H1 (cell line): ENCODE data around the gene CAPN15. TPM values are rescaled to one million over a fixed set of nuclear protein-coding genes. Genes with fewer than 3 reads are reported as not detected.

Experiments used
- BCL11A ChIP-seq, 2 experiments: IDR thresholded peaks; one replicate each; pipeline ENCODE4 v1.6.1; 2011; ENCODE audit warnings: low read depth in 2 of 2, low read length in 2 of 2, mild to moderate bottlenecking in 2 of 2
- CHD7 ChIP-seq: fragments of 300-600 bp; sonication (generic); IDR thresholded peaks from 2 replicates; pipeline ENCODE4 v1.7.1; 2012; ENCODE audit warnings: low read length, moderate library complexity, mild to moderate bottlenecking, inconsistent platforms; ENCODE audit not compliant: insufficient replicate concordance
- E2F6 ChIP-seq: IDR thresholded peaks from 2 replicates; pipeline ENCODE4 v1.6.1; 2012; ENCODE audit warnings: inconsistent platforms
- MAFK ChIP-seq: IDR thresholded peaks from 2 replicates; pipeline ENCODE4 v1.6.1; 2012; ENCODE audit warnings: low read depth, mild to moderate bottlenecking, improper control_type of control experiment, low read length
- NANOG ChIP-seq: IDR thresholded peaks from 2 replicates; pipeline ENCODE4 v1.6.1; 2011; ENCODE audit warnings: low read length, low read depth, mild to moderate bottlenecking, inconsistent platforms; ENCODE audit not compliant: insufficient read depth, poor library complexity, severe bottlenecking
- NRF1 ChIP-seq: IDR thresholded peaks from 2 replicates; pipeline ENCODE4 v1.6.1; 2011; ENCODE audit warnings: mild to moderate bottlenecking, low read depth, low read length, improper control_type of control experiment
- POLR2AphosphoS5 ChIP-seq: IDR thresholded peaks from 2 replicates; pipeline ENCODE4 v1.6.1; 2011; ENCODE audit warnings: low read depth, low read length
- RFX5 ChIP-seq: IDR thresholded peaks from 2 replicates; pipeline ENCODE4 v1.6.1; 2011; ENCODE audit warnings: low read depth, low read length, improper control_type of control experiment, borderline replicate concordance
- RNF2 ChIP-seq: fragments of 200-900, 300-1000 bp; sonication (generic); IDR thresholded peaks from 2 replicates; pipeline ENCODE4 v1.7.1; 2016; ENCODE audit warnings: borderline replicate concordance, low read depth, mild to moderate bottlenecking, antibody characterized with exemption, low read length; ENCODE audit not compliant: poor library complexity, severe bottlenecking; ENCODE audit errors: missing control alignments
- SAP30 ChIP-seq: fragments of 300-600 bp; sonication (generic); IDR thresholded peaks from 2 replicates; pipeline ENCODE4 v1.7.1; 2012; ENCODE audit warnings: low read length, moderate library complexity, mild to moderate bottlenecking, inconsistent platforms; ENCODE audit not compliant: insufficient read depth, insufficient replicate concordance
- polyA plus RNA-seq, 7 experiments: library from polyadenylated mRNA; depleted of rRNA in 3 of 7; stranded (reverse) in 5 of 7; unstranded in 2 of 7; fragments of >200 nt in 5 of 7; fragments of 200-250 nt in 2 of 7; gene quantifications; 1 replicate in 5 of 7; 2 replicates in 1 of 7; 4 replicates in 1 of 7; pipeline versions ENCODE4 v1.2.1 to v1.2.3, GENCODE V29; 2011 to 2013; ENCODE audit warnings: missing spikeins in 2 of 7, mixed read lengths in 2 of 7
- total RNA-seq: library from RNA; stranded (reverse); fragmentation: NEBNext Ultra II Directional; extraction: Animal tissue kit (Norgen Biotek cat#: 25700); gene quantifications from 2 replicates; pipeline ENCODE4 v1.2.1, GENCODE V29; 2021

CAPN15 gene
- total and polyA plus RNA-seq, 2 of the 8 experiments (the other 6 are each of a cell fraction or from before 2014, with no cell fraction given), result 38.9 to 76.9 TPM

GRCh38 chr16:596736-597060, 69.2 kb downstream of the CAPN15 start (continued):
- TF ChIP-seq CHD7 (no peak), RFX5 (no peak), NANOG (no peak), POLR2AphosphoS5 (no peak), E2F6 (no peak), RNF2 (no peak), MAFK (no peak), NRF1 (no peak), SAP30 (no peak), BCL11A (IDR thresholded peaks at IDR 0.05; ENCODE audit: low read depth in 2 of 2, low read length in 2 of 2) (no peak)
